Measurements from ENCODE around the gene SLC25A40. TPM values are rescaled to one million over a fixed set of nuclear protein-coding genes. Genes with fewer than 3 reads are reported as not detected.
"Not testable (repeated sequence)": the region's sequence is repeated elsewhere in the genome, so short reads cannot be mapped to it uniquely, and the experiment has no call there.

Gene SLC25A40
- total RNA-seq, 2 experiments from 2014 or later = 9.4 to 11.1 TPM

- no peak for DNase-seq
- no peaks in the 10 kb centered on the region for H3K9me3 ChIP-seq (ENCODE audit: control insufficient read depth in 1 of 2, insufficient read depth in 1 of 2, low read length in 2 of 2)
- H3K9me3 Mint-ChIP-seq = no peaks in the 10 kb centered on the region
- ATAC-seq (ENCODE audit: poor library complexity) = no peak
- ChIA-PET POLR2A (no interaction called here), CTCF (no interaction called here)
- TF ChIP-seq, protein P1, sequence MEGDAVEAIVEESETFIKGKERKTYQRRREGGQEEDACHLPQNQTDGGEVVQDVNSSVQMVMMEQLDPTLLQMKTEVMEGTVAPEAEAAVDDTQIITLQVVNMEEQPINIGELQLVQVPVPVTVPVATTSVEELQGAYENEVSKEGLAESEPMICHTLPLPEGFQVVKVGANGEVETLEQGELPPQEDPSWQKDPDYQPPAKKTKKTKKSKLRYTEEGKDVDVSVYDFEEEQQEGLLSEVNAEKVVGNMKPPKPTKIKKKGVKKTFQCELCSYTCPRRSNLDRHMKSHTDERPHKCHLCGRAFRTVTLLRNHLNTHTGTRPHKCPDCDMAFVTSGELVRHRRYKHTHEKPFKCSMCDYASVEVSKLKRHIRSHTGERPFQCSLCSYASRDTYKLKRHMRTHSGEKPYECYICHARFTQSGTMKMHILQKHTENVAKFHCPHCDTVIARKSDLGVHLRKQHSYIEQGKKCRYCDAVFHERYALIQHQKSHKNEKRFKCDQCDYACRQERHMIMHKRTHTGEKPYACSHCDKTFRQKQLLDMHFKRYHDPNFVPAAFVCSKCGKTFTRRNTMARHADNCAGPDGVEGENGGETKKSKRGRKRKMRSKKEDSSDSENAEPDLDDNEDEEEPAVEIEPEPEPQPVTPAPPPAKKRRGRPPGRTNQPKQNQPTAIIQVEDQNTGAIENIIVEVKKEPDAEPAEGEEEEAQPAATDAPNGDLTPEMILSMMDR (IDR thresholded peaks at IDR 0.05) = no peak
- no peak overlapping the region for H3K4me3 ChIP-seq (ENCODE audit: low read length)
- peaks cover 34% of the 10 kb centered on the region for H3K36me3 Mint-ChIP-seq (ENCODE audit: low read depth)
- intact Hi-C loops (cut with DNase I, micrococcal nuclease) = no loop called here
- no peaks in the 10 kb centered on the region for H3K36me3 ChIP-seq (ENCODE audit: insufficient read depth, low read length)
- no peak overlapping the region for H3K27ac Mint-ChIP-seq
- no peaks in the 10 kb centered on the region for H3K4me1 ChIP-seq (ENCODE audit: insufficient read depth, low read length)
- H3K27me3 ChIP-seq (ENCODE audit: control insufficient read depth in 1 of 2, insufficient read depth in 2 of 2, low read length in 2 of 2) = no peaks in the 10 kb centered on the region
- H3K27ac ChIP-seq (ENCODE audit: low read depth in 1 of 2, low read length in 2 of 2) = no peak overlapping the region
- no peaks in the 10 kb centered on the region for H3K27me3 Mint-ChIP-seq
- no peak overlapping the region for H3K4me3 Mint-ChIP-seq
- H3K4me1 Mint-ChIP-seq (ENCODE audit: low read depth) = no peaks in the 10 kb centered on the region
These were observed 38.6 kb downstream of the SLC25A40 start for GRCh38 chr7:87837597-87837996.

- Histone ChIP-seq H3K4me1 (ENCODE audit: insufficient read depth, low read length) (no peaks in the 10 kb centered on the region), H3K36me3 (ENCODE audit: insufficient read depth, low read length) (no peaks in the 10 kb centered on the region), H3K9me3 (ENCODE audit: control insufficient read depth in 1 of 2, insufficient read depth in 1 of 2, low read length in 2 of 2) (no peaks in the 10 kb centered on the region), H3K27me3 (ENCODE audit: control insufficient read depth in 1 of 2, insufficient read depth in 2 of 2, low read length in 2 of 2) (no peaks in the 10 kb centered on the region), H3K27ac (ENCODE audit: low read depth in 1 of 2, low read length in 2 of 2) (no peak overlapping the region), H3K4me3 (ENCODE audit: low read length) (no peak overlapping the region)
- Mint-ChIP-seq H3K4me1 (ENCODE audit: low read depth) (no peaks in the 10 kb centered on the region), H3K27ac (no peak overlapping the region), H3K9me3 (peaks cover 2% of the 10 kb centered on the region), H3K36me3 (ENCODE audit: low read depth) (peaks cover 31% of the 10 kb centered on the region), H3K27me3 (no peaks in the 10 kb centered on the region), H3K4me3 (no peak overlapping the region)
- CTCF ChIA-PET = no interaction called here
- intact Hi-C loops (cut with DNase I, micrococcal nuclease) = no loop called here
- POLR2A ChIA-PET = no interaction called here
- ATAC-seq (ENCODE audit: poor library complexity) (no peak), DNase-seq (no peak)
- TF ChIP-seq, protein P1 (IDR thresholded peaks at IDR 0.05) = no peak
These were observed 43.0 kb downstream of the SLC25A40 start for GRCh38 chr7:87833130-87833529.

- Mint-ChIP-seq H3K36me3 (ENCODE audit: low read depth) (peaks cover 29% of the 10 kb centered on the region), H3K27me3 (no peaks in the 10 kb centered on the region), H3K9me3 (peaks cover 12% of the 10 kb centered on the region), H3K4me3 (no peak overlapping the region), H3K4me1 (ENCODE audit: low read depth) (no peaks in the 10 kb centered on the region), H3K27ac (no peak overlapping the region)
- Histone ChIP-seq H3K27me3 (ENCODE audit: control insufficient read depth in 1 of 2, insufficient read depth in 2 of 2, low read length in 2 of 2) (no peaks in the 10 kb centered on the region), H3K36me3 (ENCODE audit: insufficient read depth, low read length) (no peaks in the 10 kb centered on the region), H3K4me1 (ENCODE audit: insufficient read depth, low read length) (no peaks in the 10 kb centered on the region), H3K27ac (ENCODE audit: low read depth in 1 of 2, low read length in 2 of 2) (no peak overlapping the region), H3K4me3 (ENCODE audit: low read length) (no peak overlapping the region), H3K9me3 (ENCODE audit: control insufficient read depth in 1 of 2, insufficient read depth in 1 of 2, low read length in 2 of 2) (peaks cover 3 to 5% of the 10 kb centered on the region in 2 experiments)
- TF ChIP-seq, protein P1 (IDR thresholded peaks at IDR 0.05) = no peak
- ATAC-seq (ENCODE audit: poor library complexity) = no peak
- DNase-seq = no peak
- ChIA-PET CTCF (no interaction called here), POLR2A (no interaction called here)
- intact Hi-C loops (cut with DNase I, micrococcal nuclease) = no loop called here
These were observed 45.1 kb downstream of the SLC25A40 start for GRCh38 chr7:87831097-87831496.

- Mint-ChIP-seq H3K9me3 (peaks cover 20% of the 10 kb centered on the region), H3K36me3 (ENCODE audit: low read depth) (peaks cover 29% of the 10 kb centered on the region)
- H3K27me3 Mint-ChIP-seq; H3K4me3 ChIP-seq (ENCODE audit: low read length); H3K4me1 Mint-ChIP-seq (ENCODE audit: low read depth); H3K4me3 Mint-ChIP-seq; DNase-seq; H3K27me3 ChIP-seq (ENCODE audit: control insufficient read depth in 1 of 2, insufficient read depth in 2 of 2, low read length in 2 of 2); H3K27ac Mint-ChIP-seq; CTCF ChIA-PET; H3K27ac ChIP-seq (ENCODE audit: low read depth in 1 of 2, low read length in 2 of 2); H3K36me3 ChIP-seq (ENCODE audit: insufficient read depth, low read length); ATAC-seq (ENCODE audit: poor library complexity); H3K4me1 ChIP-seq (ENCODE audit: insufficient read depth, low read length); intact Hi-C loops (cut with DNase I, micrococcal nuclease): not testable (repeated sequence)
- POLR2A ChIA-PET = interaction anchor here (1.0 kb wide), 1 partner anchor 15 kb away, joined by 3 read pairs; no protein-coding TSS in a partner anchor
- peaks cover 14 to 15% of the 10 kb centered on the region in 2 experiments for H3K9me3 ChIP-seq (ENCODE audit: control insufficient read depth in 1 of 2, insufficient read depth in 1 of 2, low read length in 2 of 2)
These were observed 47.8 kb downstream of the SLC25A40 start for GRCh38 chr7:87828383-87828782.

- H3K9me3 ChIP-seq (ENCODE audit: control insufficient read depth in 1 of 2, insufficient read depth in 1 of 2, low read length in 2 of 2) = peaks cover 14 to 15% of the 10 kb centered on the region in 2 experiments
- H3K4me3 ChIP-seq (ENCODE audit: low read length); DNase-seq; H3K27me3 Mint-ChIP-seq; H3K4me3 Mint-ChIP-seq; CTCF ChIA-PET; H3K36me3 ChIP-seq (ENCODE audit: insufficient read depth, low read length); H3K4me1 Mint-ChIP-seq (ENCODE audit: low read depth); H3K36me3 Mint-ChIP-seq (ENCODE audit: low read depth); H3K27me3 ChIP-seq (ENCODE audit: control insufficient read depth in 1 of 2, insufficient read depth in 2 of 2, low read length in 2 of 2); ATAC-seq (ENCODE audit: poor library complexity); H3K4me1 ChIP-seq (ENCODE audit: insufficient read depth, low read length); intact Hi-C loops (cut with DNase I, micrococcal nuclease); POLR2A ChIA-PET; H3K27ac ChIP-seq (ENCODE audit: low read depth in 1 of 2, low read length in 2 of 2); H3K27ac Mint-ChIP-seq: not testable (repeated sequence)
- H3K9me3 Mint-ChIP-seq = peaks cover 20% of the 10 kb centered on the region
These were observed 50.8 kb downstream of the SLC25A40 start for GRCh38 chr7:87825369-87825768.

Data from CD4-positive, alpha-beta T cell (primary cell).